ENCODE results near the gene ERC2. TPM values are rescaled to one million over a fixed set of nuclear protein-coding genes. Genes with fewer than 3 reads are reported as not detected.

ERC2 gene
- total RNA-seq, 3 donors from 2014 or later = 0.16 TPM; not detected in 2

- ATAC-seq = no peak
- Mint-ChIP-seq H3K9me3 (peaks cover 9% of the 10 kb centered on the region), H3K4me3 (no peak overlapping the region), H3K36me3 (ENCODE audit: insufficient read depth) (no peaks in the 10 kb centered on the region), H3K27me3 (ENCODE audit: low read depth) (no peaks in the 10 kb centered on the region), H3K4me1 (ENCODE audit: low read depth) (no peaks in the 10 kb centered on the region)
- DNase-seq = no peak
Observed at GRCh38 chr3:55626279-55626665, 842.0 kb downstream of the ERC2 start.

GRCh38 chr3:55624238-55624637 lies 844.0 kb downstream of the ERC2 start:
- Mint-ChIP-seq H3K36me3 (ENCODE audit: insufficient read depth) (no peaks in the 10 kb centered on the region), H3K4me1 (ENCODE audit: low read depth) (no peaks in the 10 kb centered on the region), H3K4me3 (no peak overlapping the region), H3K27me3 (ENCODE audit: low read depth) (no peaks in the 10 kb centered on the region), H3K9me3 (peaks cover 5% of the 10 kb centered on the region)
- ATAC-seq (no peak), DNase-seq (no peak)

- Mint-ChIP-seq H3K9me3 (peaks cover 5% of the 10 kb centered on the region), H3K36me3 (ENCODE audit: insufficient read depth) (no peaks in the 10 kb centered on the region), H3K27me3 (ENCODE audit: low read depth) (no peaks in the 10 kb centered on the region), H3K4me1 (ENCODE audit: low read depth) (no peaks in the 10 kb centered on the region), H3K4me3 (no peak overlapping the region)
- DNase-seq (no peak), ATAC-seq (no peak)
Observed at GRCh38 chr3:55623786-55624185, 844.5 kb downstream of the ERC2 start.

GRCh38 chr3:55622733-55623132 lies 845.5 kb downstream of the ERC2 start:
- DNase-seq = no peak
- no peak for ATAC-seq
- H3K27me3 Mint-ChIP-seq (ENCODE audit: low read depth) = no peaks in the 10 kb centered on the region
- no peaks in the 10 kb centered on the region for H3K4me1 Mint-ChIP-seq (ENCODE audit: low read depth)
- H3K4me3 Mint-ChIP-seq = no peak overlapping the region
- no peaks in the 10 kb centered on the region for H3K36me3 Mint-ChIP-seq (ENCODE audit: insufficient read depth)
- peaks cover 5% of the 10 kb centered on the region for H3K9me3 Mint-ChIP-seq

GRCh38 chr3:55622116-55622515 lies 846.2 kb downstream of the ERC2 start:
- H3K27me3 Mint-ChIP-seq (ENCODE audit: low read depth) = no peaks in the 10 kb centered on the region
- H3K4me3 Mint-ChIP-seq = no peak overlapping the region
- peaks cover 5% of the 10 kb centered on the region for H3K9me3 Mint-ChIP-seq
- H3K36me3 Mint-ChIP-seq (ENCODE audit: insufficient read depth) = no peaks in the 10 kb centered on the region
- no peaks in the 10 kb centered on the region for H3K4me1 Mint-ChIP-seq (ENCODE audit: low read depth)
- ATAC-seq (no peak), DNase-seq (no peak)

GRCh38 chr3:55621648-55622047 lies 846.6 kb downstream of the ERC2 start:
- H3K4me3 Mint-ChIP-seq = no peak overlapping the region
- H3K27me3 Mint-ChIP-seq (ENCODE audit: low read depth) = no peaks in the 10 kb centered on the region
- H3K9me3 Mint-ChIP-seq = peaks cover 5% of the 10 kb centered on the region
- ATAC-seq (no peak), DNase-seq (no peak)
- no peaks in the 10 kb centered on the region for H3K4me1 Mint-ChIP-seq (ENCODE audit: low read depth)
- no peaks in the 10 kb centered on the region for H3K36me3 Mint-ChIP-seq (ENCODE audit: insufficient read depth)

GRCh38 chr3:55621026-55621422 lies 847.2 kb downstream of the ERC2 start:
- ATAC-seq (no peak), DNase-seq (no peak)
- Mint-ChIP-seq H3K4me1 (ENCODE audit: low read depth) (no peaks in the 10 kb centered on the region), H3K36me3 (ENCODE audit: insufficient read depth) (no peaks in the 10 kb centered on the region), H3K27me3 (ENCODE audit: low read depth) (no peaks in the 10 kb centered on the region), H3K4me3 (no peak overlapping the region), H3K9me3 (peaks cover 5% of the 10 kb centered on the region)

- H3K36me3 Mint-ChIP-seq (ENCODE audit: insufficient read depth) = no peaks in the 10 kb centered on the region
Observed at GRCh38 chr3:55620351-55621025, 847.8 kb downstream of the ERC2 start.

GRCh38 chr3:55619046-55619808 lies 849.0 kb downstream of the ERC2 start:
- Mint-ChIP-seq H3K4me3 (no peak overlapping the region), H3K27me3 (ENCODE audit: low read depth) (no peaks in the 10 kb centered on the region), H3K4me1 (ENCODE audit: low read depth) (no peaks in the 10 kb centered on the region), H3K36me3 (ENCODE audit: insufficient read depth) (no peaks in the 10 kb centered on the region), H3K9me3 (peaks cover 3% of the 10 kb centered on the region)
- ATAC-seq (no peak), DNase-seq (no peak)

More at GRCh38 chr3:55620351-55621025, 847.8 kb downstream of the ERC2 start:
- no peak for DNase-seq
- peaks cover 5% of the 10 kb centered on the region for H3K9me3 Mint-ChIP-seq
- no peaks in the 10 kb centered on the region for H3K4me1 Mint-ChIP-seq (ENCODE audit: low read depth)
- no peak for ATAC-seq
- H3K27me3 Mint-ChIP-seq (ENCODE audit: low read depth) = no peaks in the 10 kb centered on the region
- H3K4me3 Mint-ChIP-seq = no peak overlapping the region

GRCh38 chr3:55617385-55617784 lies 850.9 kb downstream of the ERC2 start:
- Mint-ChIP-seq H3K9me3 (no peaks in the 10 kb centered on the region), H3K27me3 (ENCODE audit: low read depth) (peaks cover 2% of the 10 kb centered on the region), H3K4me3 (no peak overlapping the region), H3K36me3 (ENCODE audit: insufficient read depth) (no peaks in the 10 kb centered on the region), H3K4me1 (ENCODE audit: low read depth) (no peaks in the 10 kb centered on the region)
- no peak for ATAC-seq
- DNase-seq = no peak

- DNase-seq (no peak), ATAC-seq (no peak)
- no peaks in the 10 kb centered on the region for H3K4me1 Mint-ChIP-seq (ENCODE audit: low read depth)
- no peak overlapping the region for H3K4me3 Mint-ChIP-seq
- peaks cover 2% of the 10 kb centered on the region for H3K27me3 Mint-ChIP-seq (ENCODE audit: low read depth)
- H3K36me3 Mint-ChIP-seq (ENCODE audit: insufficient read depth) = no peaks in the 10 kb centered on the region
- H3K9me3 Mint-ChIP-seq = no peaks in the 10 kb centered on the region
Observed at GRCh38 chr3:55616803-55617202, 851.5 kb downstream of the ERC2 start.

GRCh38 chr3:55615694-55616295 lies 852.5 kb downstream of the ERC2 start:
- no peaks in the 10 kb centered on the region for H3K4me1 Mint-ChIP-seq (ENCODE audit: low read depth)
- no peaks in the 10 kb centered on the region for H3K36me3 Mint-ChIP-seq (ENCODE audit: insufficient read depth)
- ATAC-seq (no peak), DNase-seq (no peak)
- H3K9me3 Mint-ChIP-seq = no peaks in the 10 kb centered on the region
- no peak overlapping the region for H3K4me3 Mint-ChIP-seq
- H3K27me3 Mint-ChIP-seq (ENCODE audit: low read depth) = peaks cover 2% of the 10 kb centered on the region

GRCh38 chr3:55615039-55615693 lies 853.1 kb downstream of the ERC2 start:
- DNase-seq (no peak), ATAC-seq (no peak)
- no peaks in the 10 kb centered on the region for H3K36me3 Mint-ChIP-seq (ENCODE audit: insufficient read depth)
- no peak overlapping the region for H3K4me3 Mint-ChIP-seq
- no peaks in the 10 kb centered on the region for H3K4me1 Mint-ChIP-seq (ENCODE audit: low read depth)
- no peaks in the 10 kb centered on the region for H3K9me3 Mint-ChIP-seq
- peaks cover 2% of the 10 kb centered on the region for H3K27me3 Mint-ChIP-seq (ENCODE audit: low read depth)

GRCh38 chr3:55611121-55611520 lies 857.1 kb downstream of the ERC2 start:
- no peaks in the 10 kb centered on the region for H3K36me3 Mint-ChIP-seq (ENCODE audit: insufficient read depth)
- ATAC-seq = no peak
- no peaks in the 10 kb centered on the region for H3K4me1 Mint-ChIP-seq (ENCODE audit: low read depth)
- H3K9me3 Mint-ChIP-seq = no peaks in the 10 kb centered on the region
- H3K27me3 Mint-ChIP-seq (ENCODE audit: low read depth) = peaks cover 2% of the 10 kb centered on the region
- DNase-seq = no peak
- H3K4me3 Mint-ChIP-seq = no peak overlapping the region
